SK-N-MC (cell line): ENCODE measurements around the gene SOD2.

ENCODE experiments used
- EZH2 ChIP-seq: fragments of 200-600 bp; sonication (generic); IDR thresholded peaks from one replicate; pipeline ENCODE4 v1.6.1; 2017; ENCODE audit warnings: antibody characterized with exemption
- POLR2AphosphoS5 ChIP-seq: IDR thresholded peaks from 2 replicates; pipeline ENCODE4 v1.6.1; 2012; ENCODE audit warnings: mild to moderate bottlenecking, low read depth, low read length, borderline replicate concordance

DNA sequence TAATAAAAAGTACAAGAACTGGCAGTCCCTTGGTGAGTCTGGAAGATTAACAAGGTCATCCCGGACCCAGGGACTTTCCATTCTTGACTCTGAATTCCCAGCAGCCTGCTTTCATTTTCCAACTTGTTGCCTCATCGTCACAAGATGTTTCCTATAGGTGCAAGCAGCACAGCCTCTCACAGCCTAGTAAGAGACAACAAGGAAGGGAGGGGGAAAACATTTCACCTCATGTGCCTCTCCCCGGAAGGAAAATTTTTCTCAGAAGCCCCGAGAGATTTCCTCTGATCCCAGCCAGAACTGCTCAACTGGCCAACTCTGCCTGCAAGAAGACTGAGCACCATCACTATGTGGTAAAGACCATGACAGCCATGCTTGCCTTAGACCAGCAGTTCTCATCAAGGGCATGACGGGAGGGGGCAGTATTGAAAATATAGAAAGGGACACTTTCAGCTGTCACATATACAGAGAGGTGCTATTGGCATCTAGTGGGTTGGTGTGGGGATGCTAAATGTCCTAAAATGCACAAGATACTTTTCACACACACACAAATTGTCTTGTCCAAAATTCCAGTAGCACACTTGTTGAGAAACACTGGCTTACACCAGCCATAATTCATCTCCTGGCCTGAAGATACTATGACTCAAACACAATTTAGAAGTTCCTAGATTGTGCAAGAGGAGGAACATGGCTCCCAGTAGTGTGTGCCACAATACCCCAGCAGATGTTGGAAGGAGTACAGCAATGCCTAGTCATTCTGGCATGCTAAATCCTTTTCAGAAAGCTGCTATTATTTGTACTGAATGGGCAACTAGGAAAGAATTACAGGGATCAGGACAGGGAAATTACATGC is 23.4 kb upstream of the SOD2 start:
- TF ChIP-seq POLR2AphosphoS5 = no peak
- no peak for TF ChIP-seq EZH2
